B cell (primary cell): ENCODE results near the gene ATP6V1B1. TPM values are rescaled to one million over a fixed set of nuclear protein-coding genes. Genes with fewer than 3 reads are reported as not detected.

Experiments
- ATAC-seq: fragments of 200-7000 bp; cut with Tn5 transposase; one replicate; pipeline ENCODE4 v1.10.0; 2021; ENCODE audit warnings: low read depth, mild to moderate bottlenecking, moderate number of reproducible peaks, moderate library complexity
- CTCF ChIA-PET: fragments of 350-600 bp; sonication (Branson Sonifier 250); formaldehyde crosslinking; loops from one replicate; lab custom pipeline; 2021; ENCODE audit warnings: antibody characterized with exemption, inconsistent platforms; lab: Charles Lee
- POLR2A ChIA-PET: fragments of 350-600 bp; sonication (Branson Sonifier 250); formaldehyde crosslinking; loops from one replicate; lab custom pipeline; 2021; ENCODE audit warnings: antibody characterized with exemption; lab: Charles Lee
- DNase-seq: peaks from one replicate; pipeline ENCODE4 v3.0.0; 2013
- H2AFZ ChIP-seq: 2 replicates; pipeline ENCODE4 v1.6.1; 2012; ENCODE audit warnings: mild to moderate bottlenecking, low read depth, low read length; ENCODE audit not compliant: insufficient read depth, poor library complexity, severe bottlenecking
- H3K27ac ChIP-seq, 2 donors: 1 replicate in 1 of 2; 2 replicates in 1 of 2; pipeline ENCODE4 v1.5.1; 2012 to 2013; ENCODE audit warnings: low read length in 2 of 2, mild to moderate bottlenecking in 2 of 2, moderate library complexity in 1 of 2
- H3K27me3 ChIP-seq, 4 experiments: fragments of 200-600 bp in 1 of 4; sonication (generic) in 1 of 4; replicated peaks in 1 of 4; 1 replicate in 2 of 4; 2 replicates in 2 of 4; pipeline versions ENCODE4 v1.6.1 to v1.7.0; 2013 to 2016; ENCODE audit warnings: low read length in 3 of 4, mild to moderate bottlenecking in 2 of 4, mixed read lengths in 1 of 4, moderate library complexity in 1 of 4; ENCODE audit not compliant: insufficient read depth in 4 of 4, control insufficient read depth in 3 of 4; ENCODE audit errors: control extremely low read depth in 1 of 4
- H3K36me3 ChIP-seq, 2 experiments: replicated peaks in 1 of 2; 1 replicate in 1 of 2; 2 replicates in 1 of 2; pipeline versions ENCODE4 v1.6.1 to v1.7.1; 2013; ENCODE audit warnings: low read length in 1 of 2; ENCODE audit not compliant: insufficient read depth in 2 of 2, control insufficient read depth in 1 of 2; ENCODE audit errors: control extremely low read depth in 1 of 2, extremely low read depth in 1 of 2
- H3K4me1 ChIP-seq, 2 donors: fragments of 200-600 bp in 1 of 2; sonication (generic) in 1 of 2; 1 replicate in 1 of 2; 2 replicates in 1 of 2; pipeline versions ENCODE4 v1.5.1 to v1.6.1; 2013 to 2017; ENCODE audit warnings: low read length in 2 of 2; ENCODE audit not compliant: control insufficient read depth in 2 of 2, insufficient read depth in 2 of 2
- H3K4me2 ChIP-seq: replicated peaks from 2 replicates; pipeline ENCODE3; 2012; ENCODE audit warnings: mild to moderate bottlenecking, low read depth, low read length; ENCODE audit not compliant: poor library complexity, severe bottlenecking
- H3K4me3 ChIP-seq, 5 experiments: fragments of 200-600 bp in 1 of 5; sonication (generic) in 1 of 5; 1 replicate in 3 of 5; 2 replicates in 2 of 5; pipeline versions ENCODE4 v1.5.1 to v1.7.0; 2011 to 2016; ENCODE audit warnings: low read length in 4 of 5, mild to moderate bottlenecking in 4 of 5, low read depth in 2 of 5, control low read depth in 1 of 5, moderate library complexity in 1 of 5; ENCODE audit not compliant: insufficient read depth in 1 of 5; ENCODE audit errors: control extremely low read depth in 1 of 5, extremely low read depth in 1 of 5
- H3K79me2 ChIP-seq: fragments of 200-600 bp; sonication (generic); one replicate; pipeline ENCODE4 v1.6.0; 2016; ENCODE audit warnings: low read length; ENCODE audit not compliant: control insufficient read depth, insufficient read depth
- H3K9ac ChIP-seq: fragments of 200-600 bp; sonication (generic); 2 replicates; pipeline ENCODE4 v1.6.1; 2017; ENCODE audit warnings: mild to moderate bottlenecking, low read length, moderate library complexity
- H3K9me3 ChIP-seq, 3 donors: one replicate each; pipeline versions ENCODE4 v1.6.1 to v1.7.1; 2013; ENCODE audit warnings: low read length in 2 of 3; ENCODE audit not compliant: control insufficient read depth in 2 of 3, insufficient read depth in 1 of 3; ENCODE audit errors: control extremely low read depth in 1 of 3
- H4K20me1 ChIP-seq: 2 replicates; pipeline ENCODE4 v1.6.0; 2012; ENCODE audit warnings: mild to moderate bottlenecking, low read length; ENCODE audit not compliant: insufficient read depth, control insufficient read depth, poor library complexity, severe bottlenecking
- H3K27ac Mint-ChIP-seq: one replicate; pipeline ENCODE4 v1.8.0; 2021; ENCODE audit warnings: mixed read lengths
- H3K27me3 Mint-ChIP-seq: one replicate; pipeline ENCODE4 v1.8.0; 2021; ENCODE audit warnings: mixed read lengths
- H3K4me1 Mint-ChIP-seq: one replicate; pipeline ENCODE4 v1.8.0; 2021; ENCODE audit warnings: mixed read lengths
- H3K4me3 Mint-ChIP-seq: one replicate; pipeline ENCODE4 v1.8.0; 2021; ENCODE audit warnings: mixed read lengths
- H3K9me3 Mint-ChIP-seq: one replicate; pipeline ENCODE4 v1.8.0; 2022; ENCODE audit warnings: mixed read lengths; ENCODE audit not compliant: insufficient read depth
- EZH2 ChIP-seq: IDR thresholded peaks from 2 replicates; pipeline ENCODE4 v1.6.1; 2012; ENCODE audit warnings: borderline replicate concordance, low read depth, mild to moderate bottlenecking, moderate library complexity, low read length; ENCODE audit not compliant: insufficient read depth, poor library complexity, severe bottlenecking
- WGBS: methylation state at CpG from one replicate; pipeline ENCODE4 v1.1.5; 2013; ENCODE audit warnings: missing lambda C conversion rate; ENCODE audit not compliant: insufficient coverage; 5-methylcytosine and 5-hydroxymethylcytosine counted together
- intact Hi-C: fragments of 100-400 bp; cut with micrococcal nuclease; formaldehyde crosslinking; loops from one replicate; pipeline ENCODE4 v1.10.0; 2022
- polyA plus RNA-seq: library from polyadenylated mRNA; depleted of rRNA; stranded (reverse); fragments of >200 nt; gene quantifications from 2 replicates; pipeline ENCODE4 v1.2.3, GENCODE V29; 2012
- total RNA-seq, 2 donors: library from RNA; stranded (reverse); fragments of 120-200 nt in 1 of 2; gene quantifications; 1 replicate in 1 of 2; 2 replicates in 1 of 2; pipeline versions ENCODE4 v1.2.3 to v1.2.4, GENCODE V29; 2013 to 2022
- TF ChIP-seq, protein P1 (sequence below): fragments of 200-600 bp; IDR thresholded peaks from one replicate; pipeline ENCODE4 v1.8.0; 2022; ENCODE audit warnings: antibody characterized with exemption, mild to moderate bottlenecking

The ATP6V1B1 gene
- total and polyA plus RNA-seq, 2 donors (not counting 1 experiment from before 2014, with no cell fraction given), result not detected

- H3K4me3 ChIP-seq, result no peak overlapping the region
- Mint-ChIP-seq H3K4me3 (no peak overlapping the region), H3K4me1 (peaks cover 10% of the 10 kb centered on the region), H3K27me3 (no peaks in the 10 kb centered on the region), H3K27ac (no peak overlapping the region), H3K9me3 (no peaks in the 10 kb centered on the region)
- 57% methylated on average over 2 of the region's 5 CpGs for WGBS
- H4K20me1 ChIP-seq, result no peaks in the 10 kb centered on the region
- H3K27ac ChIP-seq, result no peak overlapping the region
- DNase-seq (no peak), ATAC-seq (no peak)
- ChIA-PET POLR2A (no interaction called here), CTCF (interaction anchor here (1.0 to 6.6 kb wide), 5 partner anchors 9 to 20 kb away, joined by 3 to 44 read pairs (median 5); no protein-coding TSS in a partner anchor)
- peaks cover 7 to 8% of the 10 kb centered on the region in 2 donors for H3K4me1 ChIP-seq
- TF ChIP-seq, protein P1, sequence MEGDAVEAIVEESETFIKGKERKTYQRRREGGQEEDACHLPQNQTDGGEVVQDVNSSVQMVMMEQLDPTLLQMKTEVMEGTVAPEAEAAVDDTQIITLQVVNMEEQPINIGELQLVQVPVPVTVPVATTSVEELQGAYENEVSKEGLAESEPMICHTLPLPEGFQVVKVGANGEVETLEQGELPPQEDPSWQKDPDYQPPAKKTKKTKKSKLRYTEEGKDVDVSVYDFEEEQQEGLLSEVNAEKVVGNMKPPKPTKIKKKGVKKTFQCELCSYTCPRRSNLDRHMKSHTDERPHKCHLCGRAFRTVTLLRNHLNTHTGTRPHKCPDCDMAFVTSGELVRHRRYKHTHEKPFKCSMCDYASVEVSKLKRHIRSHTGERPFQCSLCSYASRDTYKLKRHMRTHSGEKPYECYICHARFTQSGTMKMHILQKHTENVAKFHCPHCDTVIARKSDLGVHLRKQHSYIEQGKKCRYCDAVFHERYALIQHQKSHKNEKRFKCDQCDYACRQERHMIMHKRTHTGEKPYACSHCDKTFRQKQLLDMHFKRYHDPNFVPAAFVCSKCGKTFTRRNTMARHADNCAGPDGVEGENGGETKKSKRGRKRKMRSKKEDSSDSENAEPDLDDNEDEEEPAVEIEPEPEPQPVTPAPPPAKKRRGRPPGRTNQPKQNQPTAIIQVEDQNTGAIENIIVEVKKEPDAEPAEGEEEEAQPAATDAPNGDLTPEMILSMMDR, result no peak
- no peak for TF ChIP-seq EZH2
- H3K27me3 ChIP-seq, result no peaks in the 10 kb centered on the region
- H3K36me3 ChIP-seq, result peaks cover 1 to 41% of the 10 kb centered on the region in 2 experiments
- no peak overlapping the region for H3K4me2 ChIP-seq
- intact Hi-C loops, result loop anchor here (1.0 kb wide), 1 partner anchor 10 kb away; no protein-coding TSS in a partner anchor
- H3K9me3 ChIP-seq, result no peaks in the 10 kb centered on the region
- no peak overlapping the region for H3K9ac ChIP-seq
- H3K79me2 ChIP-seq, result no peaks in the 10 kb centered on the region
- no peak overlapping the region for H2AFZ ChIP-seq
These were observed 49.6 kb downstream of the ATP6V1B1 start for GRCh38 chr2:70985283-70985688.

DNA sequence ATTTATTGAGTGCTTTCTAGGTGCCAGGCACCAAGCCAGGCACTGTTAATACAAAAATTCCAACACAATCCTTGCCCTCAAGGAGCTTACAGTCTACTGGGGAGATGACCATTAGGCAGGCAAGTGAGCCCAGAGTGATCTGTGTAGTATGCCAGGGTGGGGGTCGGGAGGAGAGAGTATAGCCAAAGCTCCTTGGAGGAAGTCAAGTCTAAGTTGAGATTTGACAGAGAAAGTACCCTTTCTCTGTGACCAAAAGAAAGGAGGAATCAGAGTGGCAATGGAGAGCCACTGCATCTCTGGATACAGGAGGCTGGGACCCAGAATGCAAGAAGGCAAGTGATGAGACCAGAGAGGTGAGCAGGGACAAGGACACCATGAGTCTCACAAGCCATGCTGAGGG lies 50.3 kb downstream of the ATP6V1B1 start:
- H3K27ac Mint-ChIP-seq, result no peak overlapping the region
- ATAC-seq (no peak), DNase-seq (no peak)
- H3K4me3 ChIP-seq, result no peak overlapping the region
- no peaks in the 10 kb centered on the region for H3K79me2 ChIP-seq
- no peak overlapping the region for H3K9ac ChIP-seq
- H3K4me1 Mint-ChIP-seq, result peaks cover 12% of the 10 kb centered on the region
- intact Hi-C loops, result loop anchor here (1.0 kb wide), 1 partner anchor 9 kb away; no protein-coding TSS in a partner anchor
- H4K20me1 ChIP-seq, result no peaks in the 10 kb centered on the region
- H3K4me3 Mint-ChIP-seq, result no peak overlapping the region
- H3K9me3 ChIP-seq, result no peaks in the 10 kb centered on the region
- 92% methylated on average over 1 of the region's 1 CpG for WGBS
- H3K9me3 Mint-ChIP-seq, result no peaks in the 10 kb centered on the region
- no peak overlapping the region for H3K4me2 ChIP-seq
- H3K27me3 ChIP-seq, result no peaks in the 10 kb centered on the region
- peaks cover 1 to 45% of the 10 kb centered on the region in 2 experiments for H3K36me3 ChIP-seq
- peaks cover 7 to 8% of the 10 kb centered on the region in 2 donors for H3K4me1 ChIP-seq
- no peak overlapping the region for H3K27ac ChIP-seq
- ChIA-PET POLR2A (no interaction called here), CTCF (interaction anchor here (1.0 to 6.6 kb wide), 3 partner anchors 8 to 20 kb away, joined by 3 to 44 read pairs (median 3); no protein-coding TSS in a partner anchor)
- no peaks in the 10 kb centered on the region for H3K27me3 Mint-ChIP-seq
- no peak overlapping the region for H2AFZ ChIP-seq
- no peak for TF ChIP-seq EZH2
- TF ChIP-seq, protein P1, result no peak
